A673 (cell line): ENCODE results near the gene PLCB4.

Experiments used
- EZH2 ChIP-seq: fragments of 200-600 bp; sonication (generic); IDR thresholded peaks from 2 replicates; pipeline ENCODE4 v1.6.1; 2017; ENCODE audit warnings: borderline replicate concordance, low read depth, mild to moderate bottlenecking, mixed read lengths, antibody characterized with exemption, low read length; ENCODE audit not compliant: poor library complexity, severe bottlenecking
- TF ChIP-seq, protein P1 (sequence below): fragments of 300-800, 200-600 bp; sonication (generic); conservative IDR thresholded peaks from 2 replicates; pipeline ENCODE4 v1.5.1; 2017; ENCODE audit warnings: low read depth, mild to moderate bottlenecking, antibody characterized with exemption, low read length, moderate library complexity, mixed read lengths

DNA sequence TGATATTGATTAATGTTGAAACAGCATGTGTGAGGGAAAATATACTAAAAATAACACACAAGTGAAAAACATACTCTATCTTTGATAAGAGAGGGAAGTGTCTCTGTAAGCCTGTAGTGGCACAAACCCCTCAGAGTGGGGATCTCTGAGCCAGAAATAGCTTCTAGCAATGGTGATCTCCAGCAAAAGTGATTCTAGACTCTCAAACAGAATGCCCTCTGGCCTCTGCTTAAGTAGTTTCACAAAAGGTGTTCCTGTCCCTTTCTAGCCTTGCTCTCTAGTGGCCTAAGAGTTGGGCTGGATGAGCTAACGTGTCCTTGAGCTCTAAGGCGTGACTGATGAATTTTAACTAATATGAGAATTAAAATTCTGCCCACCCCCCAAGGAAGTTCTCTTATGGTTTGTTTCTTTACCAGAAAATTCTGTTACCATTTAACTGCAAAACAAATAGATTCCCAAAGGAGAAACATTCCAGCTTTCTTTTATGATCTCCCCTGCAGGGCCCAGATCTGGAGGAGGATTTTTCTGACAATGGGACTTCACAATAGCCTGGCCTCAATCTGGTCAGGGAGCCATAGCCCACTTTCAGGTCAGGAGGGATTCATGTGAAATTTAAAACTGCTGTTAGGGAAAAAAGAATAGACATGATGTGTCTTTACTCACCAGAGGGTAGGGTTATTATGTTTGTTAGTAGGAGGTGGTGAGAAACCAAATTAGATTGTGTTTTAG lies 263.0 kb downstream of the PLCB4 start:
- TF ChIP-seq, protein P1, sequence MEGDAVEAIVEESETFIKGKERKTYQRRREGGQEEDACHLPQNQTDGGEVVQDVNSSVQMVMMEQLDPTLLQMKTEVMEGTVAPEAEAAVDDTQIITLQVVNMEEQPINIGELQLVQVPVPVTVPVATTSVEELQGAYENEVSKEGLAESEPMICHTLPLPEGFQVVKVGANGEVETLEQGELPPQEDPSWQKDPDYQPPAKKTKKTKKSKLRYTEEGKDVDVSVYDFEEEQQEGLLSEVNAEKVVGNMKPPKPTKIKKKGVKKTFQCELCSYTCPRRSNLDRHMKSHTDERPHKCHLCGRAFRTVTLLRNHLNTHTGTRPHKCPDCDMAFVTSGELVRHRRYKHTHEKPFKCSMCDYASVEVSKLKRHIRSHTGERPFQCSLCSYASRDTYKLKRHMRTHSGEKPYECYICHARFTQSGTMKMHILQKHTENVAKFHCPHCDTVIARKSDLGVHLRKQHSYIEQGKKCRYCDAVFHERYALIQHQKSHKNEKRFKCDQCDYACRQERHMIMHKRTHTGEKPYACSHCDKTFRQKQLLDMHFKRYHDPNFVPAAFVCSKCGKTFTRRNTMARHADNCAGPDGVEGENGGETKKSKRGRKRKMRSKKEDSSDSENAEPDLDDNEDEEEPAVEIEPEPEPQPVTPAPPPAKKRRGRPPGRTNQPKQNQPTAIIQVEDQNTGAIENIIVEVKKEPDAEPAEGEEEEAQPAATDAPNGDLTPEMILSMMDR: no peak
- TF ChIP-seq EZH2: no peak
